GM12878 (cell line): ENCODE measurements around the gene SGSM2. TPM values are rescaled to one million over a fixed set of nuclear protein-coding genes. Genes with fewer than 3 reads are reported as not detected.

Experiments
- BACH1 ChIP-seq: fragments of 450-650 bp; IDR thresholded peaks from 2 replicates; pipeline ENCODE4 v1.6.1; 2017; ENCODE audit warnings: mild to moderate bottlenecking, borderline replicate concordance
- ETV6 ChIP-seq, 2 experiments: fragments of 450-650 bp in 1 of 2; IDR thresholded peaks in 1 of 2; conservative IDR thresholded peaks in 1 of 2; 2 replicates each; pipeline ENCODE4 v1.6.1; 2014; ENCODE audit warnings: antibody characterized with exemption in 1 of 2, borderline replicate concordance in 1 of 2, low read depth in 1 of 2, mild to moderate bottlenecking in 1 of 2, moderate library complexity in 1 of 2
- NFYA ChIP-seq: IDR thresholded peaks from 2 replicates; pipeline ENCODE4 v1.6.1; 2011; ENCODE audit warnings: low read depth, mild to moderate bottlenecking, low read length, improper control_type of control experiment, borderline replicate concordance
- TCF3 ChIP-seq: IDR thresholded peaks from 2 replicates; pipeline ENCODE4 v1.6.1; 2012; ENCODE audit warnings: low read depth, mild to moderate bottlenecking, low read length, borderline replicate concordance; ENCODE audit not compliant: insufficient read depth
- ZBED1 ChIP-seq: IDR thresholded peaks from 2 replicates; pipeline ENCODE4 v1.6.1; 2016; ENCODE audit warnings: borderline replicate concordance
- ZNF384 ChIP-seq: IDR thresholded peaks from 2 replicates; pipeline ENCODE4 v1.6.1; 2012; ENCODE audit warnings: low read depth, mild to moderate bottlenecking, low read length, improper control_type of control experiment, borderline replicate concordance
- polyA plus RNA-seq, 11 experiments: library from polyadenylated mRNA; depleted of rRNA in 4 of 11; unstranded in 6 of 11; stranded (reverse) in 5 of 11; fragments of >200 nt; fragmentation: Nextera tagmentation in 4 of 11; fragmentation: Illumina TruSeq in 1 of 11; extraction: Ambion mirVana in 4 of 11; extraction: Trizol in 1 of 11; gene quantifications; 1 replicate in 1 of 11; 2 replicates in 10 of 11; pipeline versions ENCODE4 v1.2.1 to v1.2.3, GENCODE V29; 2011 to 2016; ENCODE audit warnings: inconsistent platforms in 2 of 11, missing spikeins in 2 of 11, low read depth in 1 of 11
- total RNA-seq, 4 experiments: library from RNA; depleted of rRNA in 3 of 4; stranded (reverse); fragments of >200 nt in 3 of 4; fragmentation: Illumina TruSeq in 1 of 4; extraction: Trizol in 1 of 4; gene quantifications; 2 replicates each; pipeline versions ENCODE4 v1.2.1 to v1.2.3, GENCODE V29; 2013 to 2021
- TF ChIP-seq, protein P1 (sequence below): fragments of 450-650 bp; IDR thresholded peaks from 2 replicates; pipeline ENCODE4 v1.6.1; 2017; ENCODE audit warnings: antibody characterized with exemption, mild to moderate bottlenecking, moderate library complexity
- TF ChIP-seq, protein P2 (sequence below): IDR thresholded peaks from 2 replicates; pipeline ENCODE4 v1.6.1; 2011; ENCODE audit warnings: borderline replicate concordance, low read depth, mild to moderate bottlenecking, moderate library complexity, low read length; ENCODE audit not compliant: insufficient read depth, poor library complexity, severe bottlenecking
- TF ChIP-seq, protein P3 (sequence below): fragments of 450-650 bp; IDR thresholded peaks from 2 replicates; pipeline ENCODE4 v1.6.1; 2017; ENCODE audit warnings: mild to moderate bottlenecking, moderate library complexity

Gene SGSM2
- total and polyA plus RNA-seq, 10 of the 15 experiments (the other 5 are each of a cell fraction or from before 2014, with no cell fraction given): 0.50 to 50.9 (median 18.5) TPM

DNA sequence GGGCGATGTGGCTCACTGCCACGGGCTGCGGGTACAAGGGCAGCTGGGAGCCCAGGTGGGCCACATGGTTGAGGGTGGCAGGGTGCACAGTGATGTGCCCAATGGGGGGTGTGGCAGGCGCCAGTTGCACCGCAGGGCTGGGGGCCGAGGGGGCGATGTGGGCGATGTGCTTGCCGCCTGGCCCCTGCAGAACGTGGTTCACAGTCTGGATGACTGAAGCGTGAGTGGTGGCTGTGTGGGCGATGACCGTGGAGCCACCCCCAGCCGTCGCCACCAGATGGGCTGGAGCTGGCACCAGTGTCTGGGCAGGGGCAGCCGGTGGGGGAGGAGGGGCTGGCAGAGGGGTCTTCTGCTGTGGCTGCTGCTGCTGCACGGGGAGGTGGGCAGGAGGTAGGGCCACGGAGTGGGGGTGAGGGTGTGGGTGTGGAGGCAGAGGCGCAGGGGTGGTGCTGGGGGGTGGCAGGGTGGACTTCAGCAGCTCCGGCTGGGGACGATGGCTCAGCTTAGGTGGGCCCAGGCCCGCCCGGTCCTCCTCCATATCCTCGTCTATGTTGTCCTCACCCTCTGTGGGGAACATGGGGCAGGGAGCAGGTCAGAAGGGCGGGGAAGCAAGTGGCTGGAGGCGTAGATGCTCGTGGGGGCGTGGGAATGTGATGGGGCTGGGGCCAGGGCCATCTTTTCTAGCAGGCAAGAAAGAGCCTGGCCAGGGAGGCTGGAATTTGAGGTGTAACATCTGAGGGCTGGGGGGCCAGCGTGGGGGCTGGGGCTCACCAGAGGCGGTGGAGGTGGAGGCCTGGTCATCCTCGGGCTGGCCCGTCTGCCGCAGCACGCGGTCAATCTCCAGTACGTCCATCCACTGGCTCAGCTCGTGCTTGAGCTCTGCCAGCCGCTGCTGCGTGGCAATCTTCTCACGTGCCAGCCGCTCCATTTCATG, 50.1 kb downstream of the SGSM2 start (continued):
- TF ChIP-seq, protein P1, sequence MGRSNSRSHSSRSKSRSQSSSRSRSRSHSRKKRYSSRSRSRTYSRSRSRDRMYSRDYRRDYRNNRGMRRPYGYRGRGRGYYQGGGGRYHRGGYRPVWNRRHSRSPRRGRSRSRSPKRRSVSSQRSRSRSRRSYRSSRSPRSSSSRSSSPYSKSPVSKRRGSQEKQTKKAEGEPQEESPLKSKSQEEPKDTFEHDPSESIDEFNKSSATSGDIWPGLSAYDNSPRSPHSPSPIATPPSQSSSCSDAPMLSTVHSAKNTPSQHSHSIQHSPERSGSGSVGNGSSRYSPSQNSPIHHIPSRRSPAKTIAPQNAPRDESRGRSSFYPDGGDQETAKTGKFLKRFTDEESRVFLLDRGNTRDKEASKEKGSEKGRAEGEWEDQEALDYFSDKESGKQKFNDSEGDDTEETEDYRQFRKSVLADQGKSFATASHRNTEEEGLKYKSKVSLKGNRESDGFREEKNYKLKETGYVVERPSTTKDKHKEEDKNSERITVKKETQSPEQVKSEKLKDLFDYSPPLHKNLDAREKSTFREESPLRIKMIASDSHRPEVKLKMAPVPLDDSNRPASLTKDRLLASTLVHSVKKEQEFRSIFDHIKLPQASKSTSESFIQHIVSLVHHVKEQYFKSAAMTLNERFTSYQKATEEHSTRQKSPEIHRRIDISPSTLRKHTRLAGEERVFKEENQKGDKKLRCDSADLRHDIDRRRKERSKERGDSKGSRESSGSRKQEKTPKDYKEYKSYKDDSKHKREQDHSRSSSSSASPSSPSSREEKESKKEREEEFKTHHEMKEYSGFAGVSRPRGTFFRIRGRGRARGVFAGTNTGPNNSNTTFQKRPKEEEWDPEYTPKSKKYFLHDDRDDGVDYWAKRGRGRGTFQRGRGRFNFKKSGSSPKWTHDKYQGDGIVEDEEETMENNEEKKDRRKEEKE: no peak
- TF ChIP-seq ETV6 (conservative IDR thresholded peaks at IDR 0.05 in 1 of 2, IDR thresholded peaks at IDR 0.05 in 1 of 2; ENCODE audit: borderline replicate concordance in 1 of 2, low read depth in 1 of 2) (no peak), ZNF384 (no peak), ZBED1 (no peak), BACH1 (no peak), TCF3 (no peak), NFYA (no peak)
- TF ChIP-seq, protein P2, sequence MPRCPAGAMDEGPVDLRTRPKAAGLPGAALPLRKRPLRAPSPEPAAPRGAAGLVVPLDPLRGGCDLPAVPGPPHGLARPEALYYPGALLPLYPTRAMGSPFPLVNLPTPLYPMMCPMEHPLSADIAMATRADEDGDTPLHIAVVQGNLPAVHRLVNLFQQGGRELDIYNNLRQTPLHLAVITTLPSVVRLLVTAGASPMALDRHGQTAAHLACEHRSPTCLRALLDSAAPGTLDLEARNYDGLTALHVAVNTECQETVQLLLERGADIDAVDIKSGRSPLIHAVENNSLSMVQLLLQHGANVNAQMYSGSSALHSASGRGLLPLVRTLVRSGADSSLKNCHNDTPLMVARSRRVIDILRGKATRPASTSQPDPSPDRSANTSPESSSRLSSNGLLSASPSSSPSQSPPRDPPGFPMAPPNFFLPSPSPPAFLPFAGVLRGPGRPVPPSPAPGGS: no peak
- TF ChIP-seq, protein P3, sequence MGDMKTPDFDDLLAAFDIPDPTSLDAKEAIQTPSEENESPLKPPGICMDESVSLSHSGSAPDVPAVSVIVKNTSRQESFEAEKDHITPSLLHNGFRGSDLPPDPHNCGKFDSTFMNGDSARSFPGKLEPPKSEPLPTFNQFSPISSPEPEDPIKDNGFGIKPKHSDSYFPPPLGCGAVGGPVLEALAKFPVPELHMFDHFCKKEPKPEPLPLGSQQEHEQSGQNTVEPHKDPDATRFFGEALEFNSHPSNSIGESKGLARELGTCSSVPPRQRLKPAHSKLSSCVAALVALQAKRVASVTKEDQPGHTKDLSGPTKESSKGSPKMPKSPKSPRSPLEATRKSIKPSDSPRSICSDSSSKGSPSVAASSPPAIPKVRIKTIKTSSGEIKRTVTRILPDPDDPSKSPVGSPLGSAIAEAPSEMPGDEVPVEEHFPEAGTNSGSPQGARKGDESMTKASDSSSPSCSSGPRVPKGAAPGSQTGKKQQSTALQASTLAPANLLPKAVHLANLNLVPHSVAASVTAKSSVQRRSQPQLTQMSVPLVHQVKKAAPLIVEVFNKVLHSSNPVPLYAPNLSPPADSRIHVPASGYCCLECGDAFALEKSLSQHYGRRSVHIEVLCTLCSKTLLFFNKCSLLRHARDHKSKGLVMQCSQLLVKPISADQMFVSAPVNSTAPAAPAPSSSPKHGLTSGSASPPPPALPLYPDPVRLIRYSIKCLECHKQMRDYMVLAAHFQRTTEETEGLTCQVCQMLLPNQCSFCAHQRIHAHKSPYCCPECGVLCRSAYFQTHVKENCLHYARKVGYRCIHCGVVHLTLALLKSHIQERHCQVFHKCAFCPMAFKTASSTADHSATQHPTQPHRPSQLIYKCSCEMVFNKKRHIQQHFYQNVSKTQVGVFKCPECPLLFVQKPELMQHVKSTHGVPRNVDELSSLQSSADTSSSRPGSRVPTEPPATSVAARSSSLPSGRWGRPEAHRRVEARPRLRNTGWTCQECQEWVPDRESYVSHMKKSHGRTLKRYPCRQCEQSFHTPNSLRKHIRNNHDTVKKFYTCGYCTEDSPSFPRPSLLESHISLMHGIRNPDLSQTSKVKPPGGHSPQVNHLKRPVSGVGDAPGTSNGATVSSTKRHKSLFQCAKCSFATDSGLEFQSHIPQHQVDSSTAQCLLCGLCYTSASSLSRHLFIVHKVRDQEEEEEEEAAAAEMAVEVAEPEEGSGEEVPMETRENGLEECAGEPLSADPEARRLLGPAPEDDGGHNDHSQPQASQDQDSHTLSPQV: no peak
